GM19467 (cell line): ENCODE results near the gene ZNF615.
"Not testable (repeated sequence)": the region's sequence is repeated elsewhere in the genome, so short reads cannot be mapped to it uniquely, and the experiment has no call there.

ENCODE experiments used
- ATAC-seq: cut with Tn5 transposase; IDR thresholded peaks from one replicate; pipeline ENCODE4 v1.9.1; 2021; ENCODE audit warnings: mild to moderate bottlenecking, moderate library complexity; ENCODE audit not compliant: unreplicated experiment

Gene ZNF615

GRCh38 chr19:52007806-52008557 is at the start of gene ZNF615:
TSS of gene ZNF615 (minus strand) at chr19:52008211. CDS start at chr19:52003711, 4,500 bp downstream.
- peak; percentile 89 for ATAC-seq

DNA sequence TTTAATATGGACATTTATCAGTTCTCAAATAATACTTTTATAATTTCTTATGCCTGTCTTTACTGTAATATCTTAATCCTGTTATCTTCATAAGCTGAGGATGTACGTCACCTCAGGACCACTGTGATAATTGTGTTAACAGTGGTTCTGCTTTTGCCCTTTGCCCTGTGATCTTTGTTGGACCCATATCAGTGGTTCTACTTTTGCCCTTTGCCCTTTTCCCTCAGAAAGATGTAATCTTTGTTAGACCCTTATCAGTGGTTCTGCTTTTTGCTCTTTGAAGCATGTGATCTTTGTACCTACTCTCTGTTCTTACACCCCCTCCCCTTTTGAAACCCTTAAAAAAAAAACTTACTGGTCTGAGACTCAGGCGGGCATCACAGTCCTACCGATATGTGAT is 48.5 kb upstream of the ZNF615 start:
- not testable (repeated sequence) for ATAC-seq

GRCh38 chr19:52051736-52052135 is 43.7 kb upstream of the ZNF615 start:
- not testable (repeated sequence) for ATAC-seq

- peak; percentile 89 for ATAC-seq
Observed at GRCh38 chr19:52048555-52049501, 40.8 kb upstream of the ZNF615 start, which contains the start of gene ZNF432. TSS of gene ZNF432 (minus strand) at chr19:52048838. CDS start at chr19:52046868, 1,970 bp downstream.

- ATAC-seq = no peak
Observed at GRCh38 chr19:52039169-52039568, 31.2 kb upstream of the ZNF615 start.

DNA sequence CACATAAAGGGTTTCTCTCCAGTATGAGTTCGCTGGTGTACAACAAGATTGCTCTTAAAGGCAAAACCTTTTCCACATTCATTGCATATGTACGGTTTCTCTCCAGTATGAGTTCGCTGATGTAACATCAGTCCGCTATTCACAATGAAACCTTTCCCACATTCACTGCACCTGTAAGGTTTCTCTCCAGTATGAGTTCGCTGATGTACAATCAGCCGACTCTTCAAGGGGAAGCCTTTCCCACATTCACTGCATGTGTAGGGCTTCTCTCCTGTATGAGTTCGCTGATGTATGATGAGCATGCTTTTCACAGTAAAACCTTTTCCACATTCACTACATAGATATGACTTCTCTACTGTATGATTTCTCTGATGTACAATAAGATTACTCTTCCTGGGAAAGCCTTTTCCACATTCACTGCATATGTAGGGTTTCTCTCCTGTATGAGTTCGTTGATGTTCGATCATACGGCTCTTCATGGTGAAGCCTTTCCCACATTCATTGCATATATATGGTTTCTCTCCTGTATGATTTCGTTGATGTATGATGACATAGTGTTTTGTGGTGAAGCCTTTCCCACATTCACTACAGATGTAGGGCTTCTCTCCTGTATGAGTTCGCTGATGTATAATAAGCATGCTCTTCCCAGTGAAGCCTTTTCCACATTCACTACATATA is 26.2 kb upstream of the ZNF615 start:
- no peak for ATAC-seq

- peak; percentile 21 for ATAC-seq
Observed at GRCh38 chr19:52028780-52029123, 20.7 kb upstream of the ZNF615 start.

GRCh38 chr19:52028027-52028779 is 20.2 kb upstream of the ZNF615 start, which contains the start of gene ZNF614:
TSS of gene ZNF614 (minus strand) at chr19:52028379. CDS start at chr19:52025745, 2,634 bp downstream.
- peak; percentile 86 for ATAC-seq

DNA sequence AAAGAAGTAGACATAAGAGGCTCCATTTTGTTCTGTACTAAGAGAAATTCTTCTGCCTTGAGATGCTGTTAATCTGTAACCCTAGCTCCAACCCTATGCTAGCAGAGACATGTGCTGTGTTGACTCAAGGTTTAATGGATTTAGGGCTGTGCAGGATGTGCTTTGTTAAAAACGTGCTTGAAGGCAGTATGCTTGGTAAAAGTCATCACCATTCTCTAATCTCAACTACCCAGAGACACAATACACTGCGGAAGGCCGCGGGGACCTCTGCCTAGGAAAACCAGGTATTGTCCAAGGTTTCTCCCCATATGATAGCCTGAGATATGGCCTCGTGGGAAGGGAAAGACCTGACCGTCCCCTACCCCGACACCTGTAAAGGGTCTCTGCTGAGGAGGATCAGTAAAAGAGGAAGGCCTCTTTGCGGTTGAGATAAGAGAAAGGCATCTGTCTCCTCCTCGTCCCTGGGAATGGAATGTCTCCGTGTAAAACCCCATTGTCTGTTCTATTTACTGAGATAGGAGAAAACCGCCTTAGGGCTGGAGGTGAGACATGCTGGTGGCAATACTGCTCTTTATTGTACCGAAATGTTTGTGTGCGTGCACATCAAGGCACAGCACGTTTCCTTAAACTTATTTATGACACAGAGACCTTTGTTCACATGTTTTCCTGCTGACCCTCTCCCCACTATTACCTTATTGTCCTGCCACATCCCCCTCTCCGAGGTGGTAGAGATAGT is 18.4 kb upstream of the ZNF615 start:
- ATAC-seq = not testable (repeated sequence)

DNA sequence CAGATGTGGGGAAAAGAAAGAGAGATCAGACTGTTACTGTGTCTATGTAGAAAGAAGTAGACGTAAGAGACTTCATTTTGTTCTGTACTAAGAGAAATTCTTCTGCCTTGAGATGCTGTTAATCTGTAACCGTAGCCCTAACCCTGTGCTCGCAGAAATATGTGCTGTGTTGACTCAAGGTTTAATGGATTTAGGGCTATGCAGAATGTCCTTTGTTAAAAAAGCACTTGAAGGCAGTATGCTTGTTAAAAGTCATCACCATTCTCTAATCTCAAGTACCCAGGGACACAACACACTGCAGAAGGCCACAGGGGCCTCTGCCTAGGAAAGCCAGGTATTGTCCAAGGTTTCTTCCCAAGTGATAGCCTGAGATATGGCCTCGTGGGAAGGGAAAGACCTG is 16.5 kb upstream of the ZNF615 start:
- ATAC-seq = not testable (repeated sequence)

- ATAC-seq = no peak
Observed at GRCh38 chr19:52022193-52022592, 14.2 kb upstream of the ZNF615 start.

DNA sequence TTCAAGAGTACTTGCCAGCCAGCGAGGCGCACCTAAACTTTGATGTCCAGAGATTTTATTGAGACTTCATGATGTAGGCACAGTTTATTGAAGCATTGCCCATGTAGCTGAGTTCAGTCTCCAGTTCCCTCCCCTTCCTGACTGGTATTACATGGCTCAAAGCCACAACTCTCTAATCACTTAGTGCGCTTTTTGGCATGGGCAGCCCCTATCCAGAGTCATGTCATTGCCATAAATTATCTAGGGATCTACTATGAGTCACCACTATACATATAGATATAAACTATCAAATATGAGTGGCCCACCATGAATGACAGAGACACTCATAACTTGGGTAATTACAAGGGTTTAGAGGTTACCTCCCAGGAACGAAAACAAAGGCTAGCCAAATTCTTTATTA is 12.5 kb upstream of the ZNF615 start:
- no peak for ATAC-seq

- ATAC-seq = no peak
Observed at GRCh38 chr19:52010674-52011073, 2.7 kb upstream of the ZNF615 start.

GRCh38 chr19:52007451-52007805 is 583 bp downstream of the ZNF615 start:
- no peak for ATAC-seq

DNA sequence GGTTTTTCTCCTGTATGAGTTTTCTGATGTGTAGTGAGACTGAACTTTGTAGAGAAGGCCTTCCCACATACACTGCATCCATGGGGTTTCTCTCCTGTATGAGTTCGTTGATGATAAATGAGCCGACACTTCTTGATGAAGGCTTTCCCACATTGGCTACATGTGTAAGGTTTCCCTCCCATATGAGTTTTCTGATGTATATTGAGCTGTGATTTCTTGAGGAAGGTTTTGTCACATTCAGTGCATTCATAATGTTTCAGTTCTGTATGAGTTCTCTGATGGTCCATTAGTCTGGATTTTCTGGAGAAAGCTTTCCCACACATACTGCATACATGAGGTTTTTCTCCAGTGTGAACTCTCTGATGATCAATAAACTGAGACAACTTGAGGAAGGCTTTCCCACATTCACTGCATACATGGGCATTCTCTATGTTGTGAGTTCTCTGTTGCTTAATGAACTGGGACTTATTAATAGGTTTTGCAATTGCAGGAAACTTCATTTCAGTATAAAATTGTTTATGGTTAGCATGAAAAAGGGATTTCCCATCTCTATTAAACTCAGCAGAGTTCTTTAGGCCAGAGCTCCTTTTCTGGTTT is 13.9 kb downstream of the ZNF615 start:
- ATAC-seq = no peak

DNA sequence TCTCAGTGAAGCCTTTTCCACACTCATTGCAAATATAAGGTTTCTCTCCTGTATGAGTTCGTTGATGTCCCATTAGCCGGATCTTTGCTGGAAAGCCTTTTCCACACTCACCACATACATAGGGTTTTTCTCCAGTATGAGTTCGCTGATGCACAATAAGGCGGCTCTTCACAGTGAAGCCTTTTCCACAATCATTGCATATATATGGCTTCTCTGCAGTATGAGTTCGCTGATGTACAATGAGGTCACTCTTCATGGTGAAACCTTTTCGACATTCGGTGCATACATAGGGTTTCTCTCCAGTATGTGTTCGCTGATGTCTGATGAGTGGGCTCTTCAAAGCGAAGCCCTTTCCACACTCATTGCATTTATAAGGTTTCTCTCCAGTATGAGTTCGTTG is 14.6 kb downstream of the ZNF615 start:
- ATAC-seq = no peak

DNA sequence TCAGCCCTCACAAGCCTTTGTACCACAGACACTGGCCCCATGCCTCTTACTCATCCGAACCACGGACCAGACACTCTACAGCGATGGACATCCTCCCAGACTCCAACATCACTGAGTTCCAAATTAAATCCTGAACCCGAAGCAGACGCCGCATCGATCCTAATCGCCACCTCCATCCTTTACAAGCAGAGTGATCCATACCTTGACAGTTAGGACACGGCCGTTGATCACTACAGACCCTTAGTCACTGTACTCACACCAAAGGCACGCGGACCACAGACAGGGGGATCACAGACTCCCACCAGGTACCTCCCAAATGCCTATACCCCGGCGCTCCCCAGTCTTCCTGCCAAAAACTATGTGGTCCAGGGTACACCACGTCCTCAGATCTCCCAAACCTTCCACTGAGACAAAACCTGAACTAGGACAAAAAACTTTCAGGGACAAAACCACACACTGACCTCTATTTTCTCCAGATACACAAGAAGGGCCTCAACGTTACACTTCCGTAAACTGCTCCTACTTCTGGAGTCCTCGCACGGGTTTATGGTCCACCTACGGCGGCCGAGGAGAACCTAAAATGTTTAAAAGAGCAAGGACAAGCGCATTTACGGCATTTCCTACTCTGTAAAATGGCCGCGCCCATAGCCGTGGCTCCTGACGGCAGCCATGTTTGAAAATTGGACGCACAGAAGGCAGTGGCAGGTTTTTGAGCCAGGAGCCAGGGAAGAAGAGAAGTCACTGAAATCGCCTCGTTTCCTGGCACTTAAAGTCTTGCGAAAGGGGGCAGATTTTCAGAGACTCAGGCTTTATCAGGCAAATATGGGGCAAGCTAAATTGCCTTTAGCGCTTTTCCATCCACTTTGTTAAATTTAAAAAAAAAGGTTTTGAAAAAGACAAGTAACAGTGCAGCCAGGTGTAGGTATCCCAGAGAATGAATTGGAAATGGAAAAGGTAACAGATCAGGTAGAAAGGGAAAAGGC is 21.4 kb downstream of the ZNF615 start, which contains the start of gene ZNF350:
Gene ZNF350 (minus strand): TSS at position 532 of the 983 bp plus-strand sequence. CDS start 12,480 bp downstream, outside the sequence.
- ATAC-seq = peak; percentile 83

GRCh38 chr19:51983361-51983760 is 24.6 kb downstream of the ZNF615 start:
- ATAC-seq = no peak
